Measurements from ENCODE around the gene HDAC7. TPM values are rescaled to one million over a fixed set of nuclear protein-coding genes. Genes with fewer than 3 reads are reported as not detected.

The HDAC7 gene
- total RNA-seq, 1 donor from 2014 or later: 7.1 TPM

GRCh38 chr12:47783024-47783755, 36.5 kb downstream of the HDAC7 start:
- TF ChIP-seq CTCF (IDR thresholded peaks at IDR 0.05; ENCODE audit: insufficient read depth, low read length, severe bottlenecking): no peak
- H3K36me3 ChIP-seq (ENCODE audit: control insufficient read depth, insufficient read depth, low read length): peaks cover 28% of the 10 kb centered on the region
- DNase-seq (ENCODE audit: low read depth) (no peak), FAIRE-seq (no peak)
- no peaks in the 10 kb centered on the region for H3K27me3 ChIP-seq (ENCODE audit: control insufficient read depth, insufficient read depth, low read length)
- H3K4me3 ChIP-seq (ENCODE audit: low read depth, low read length): no peak overlapping the region

DNA sequence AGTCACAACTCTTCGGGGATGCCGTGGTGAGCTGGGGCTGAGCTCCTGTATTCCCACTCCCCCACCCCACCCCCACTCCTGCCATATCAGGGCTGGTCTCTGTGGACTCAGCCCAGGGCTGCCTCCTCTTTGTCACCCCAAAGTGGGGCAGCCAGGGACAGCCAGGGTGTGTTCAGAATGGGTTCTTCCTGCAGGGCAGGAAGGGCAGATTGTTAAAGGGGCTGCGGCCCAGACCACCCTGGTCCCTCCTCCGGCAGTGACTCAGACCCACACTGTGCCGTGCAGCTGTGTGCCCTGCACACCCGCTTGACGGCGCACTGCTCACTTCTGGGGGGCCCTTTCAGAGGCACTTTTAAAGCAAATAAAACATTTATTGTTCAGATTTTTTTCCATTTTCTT, 37.3 kb downstream of the HDAC7 start:
- peak; percentile 20 for TF ChIP-seq CTCF (IDR thresholded peaks at IDR 0.05; ENCODE audit: insufficient read depth, low read length, severe bottlenecking)
- Histone ChIP-seq H3K4me3 (ENCODE audit: low read depth, low read length) (no peak overlapping the region), H3K36me3 (ENCODE audit: control insufficient read depth, insufficient read depth, low read length) (peaks cover 22% of the 10 kb centered on the region), H3K27me3 (ENCODE audit: control insufficient read depth, insufficient read depth, low read length) (no peaks in the 10 kb centered on the region)
- DNase-seq (ENCODE audit: low read depth): no peak
- FAIRE-seq: no peak

DNA sequence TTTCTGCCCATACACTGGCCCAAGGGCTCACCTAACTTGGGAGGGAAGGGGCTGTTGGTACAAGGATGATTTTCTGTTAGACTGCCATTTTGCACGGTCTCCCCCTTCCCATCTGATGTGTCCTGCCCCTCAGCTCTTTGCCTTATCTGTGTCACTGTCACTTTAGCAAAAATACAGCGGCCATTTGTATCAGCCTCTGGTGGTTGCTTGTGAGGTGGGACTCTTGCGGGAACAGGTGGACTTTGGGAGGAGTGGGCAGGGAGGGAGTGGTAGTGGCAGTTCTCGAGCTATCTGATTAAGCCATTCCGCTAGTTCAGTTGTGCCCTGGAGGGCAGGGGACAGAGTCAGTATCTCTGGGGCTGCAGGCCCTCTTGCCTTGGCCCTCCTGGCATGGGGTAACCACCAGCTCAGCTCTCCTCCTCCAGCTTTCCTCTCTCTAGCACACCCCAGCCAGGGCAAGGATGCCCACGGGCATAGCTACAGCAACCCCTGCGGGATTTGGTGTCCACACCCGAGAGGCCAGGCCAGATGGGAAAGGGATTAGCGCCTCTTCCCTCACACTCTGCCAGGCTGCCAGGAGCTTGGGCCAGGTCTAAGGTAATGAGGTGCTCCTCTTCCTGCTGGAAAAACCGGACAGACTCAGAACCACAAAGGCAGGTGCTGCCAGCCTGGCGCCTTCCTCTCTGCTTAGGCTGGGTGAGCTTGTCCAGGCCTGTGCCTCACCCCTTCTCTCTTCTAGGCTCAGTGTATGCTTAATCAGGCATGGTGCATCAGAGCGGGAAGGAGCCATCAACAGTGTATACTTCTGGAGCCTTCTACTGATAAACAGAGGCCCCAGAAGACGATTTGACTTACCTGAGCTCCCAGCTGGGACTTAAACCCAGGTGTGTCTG, 38.0 kb downstream of the HDAC7 start:
- no peak for TF ChIP-seq CTCF (IDR thresholded peaks at IDR 0.05; ENCODE audit: insufficient read depth, low read length, severe bottlenecking)
- H3K27me3 ChIP-seq (ENCODE audit: control insufficient read depth, insufficient read depth, low read length): no peaks in the 10 kb centered on the region
- peaks cover 17% of the 10 kb centered on the region for H3K36me3 ChIP-seq (ENCODE audit: control insufficient read depth, insufficient read depth, low read length)
- DNase-seq (ENCODE audit: low read depth) (peak; percentile 91), FAIRE-seq (no peak)
- H3K4me3 ChIP-seq (ENCODE audit: low read depth, low read length): no peak overlapping the region

- no peak for FAIRE-seq
- DNase-seq (ENCODE audit: low read depth): no peak
- no peak for TF ChIP-seq CTCF (IDR thresholded peaks at IDR 0.05; ENCODE audit: insufficient read depth, low read length, severe bottlenecking)
- H3K36me3 ChIP-seq (ENCODE audit: control insufficient read depth, insufficient read depth, low read length): peaks cover 8% of the 10 kb centered on the region
- no peaks in the 10 kb centered on the region for H3K27me3 ChIP-seq (ENCODE audit: control insufficient read depth, insufficient read depth, low read length)
- H3K4me3 ChIP-seq (ENCODE audit: low read depth, low read length): no peak overlapping the region
These were observed 39.7 kb downstream of the HDAC7 start for GRCh38 chr12:47779943-47780504.

GRCh38 chr12:47779301-47779942, 40.3 kb downstream of the HDAC7 start:
- peak; percentile 75 for DNase-seq (ENCODE audit: low read depth)
- Histone ChIP-seq H3K4me3 (ENCODE audit: low read depth, low read length) (no peak overlapping the region), H3K36me3 (ENCODE audit: control insufficient read depth, insufficient read depth, low read length) (peaks cover 6% of the 10 kb centered on the region), H3K27me3 (ENCODE audit: control insufficient read depth, insufficient read depth, low read length) (no peaks in the 10 kb centered on the region)
- no peak for FAIRE-seq
- peak; percentile 88 for TF ChIP-seq CTCF (IDR thresholded peaks at IDR 0.05; ENCODE audit: insufficient read depth, low read length, severe bottlenecking)
